Sigmoid colon (tissue), 7 donors: ENCODE data around the gene CSTPP1. TPM values are rescaled to one million over a fixed set of nuclear protein-coding genes. Genes with fewer than 3 reads are reported as not detected.
"Not testable (repeated sequence)": the region's sequence is repeated elsewhere in the genome, so short reads cannot be mapped to it uniquely, and the experiment has no call there.

ENCODE experiments used
- DNase-seq: peaks from one replicate; pipeline ENCODE4 v3.0.0-alpha.2; 2019
- H3K27ac ChIP-seq, 4 donors: fragments of 200-600 bp; sonication (generic); one replicate each; pipeline ENCODE4 v1.5.1; 2016 to 2019; ENCODE audit warnings: mild to moderate bottlenecking in 1 of 4
- H3K27me3 ChIP-seq, 3 donors: fragments of 200-600 bp; sonication (generic); one replicate each; pipeline ENCODE4 v1.5.1; 2019; ENCODE audit warnings: mild to moderate bottlenecking in 1 of 3
- H3K36me3 ChIP-seq, 4 donors: fragments of 200-600 bp; sonication (generic); one replicate each; pipeline ENCODE4 v1.5.1; 2016 to 2019
- H3K4me1 ChIP-seq, 4 donors: fragments of 200-600 bp; sonication (generic); one replicate each; pipeline ENCODE4 v1.5.1; 2017 to 2019
- H3K4me3 ChIP-seq, 4 donors: fragments of 200-600 bp; sonication (generic); one replicate each; pipeline ENCODE4 v1.5.1; 2017 to 2019; ENCODE audit warnings: mild to moderate bottlenecking in 2 of 4, moderate library complexity in 1 of 4
- H3K9me3 ChIP-seq, 4 donors: fragments of 200-600 bp in 3 of 4; sonication (generic) in 3 of 4; one replicate each; pipeline versions ENCODE4 v1.5.1 to v1.6.1; 2013 to 2019
- CTCF ChIP-seq, 4 experiments: fragments of 450-650 bp in 3 of 4; fragments of 200-600 bp in 1 of 4; IDR thresholded peaks; one replicate each; pipeline ENCODE4 v1.5.1; 2016 to 2019; ENCODE audit warnings: antibody characterized with exemption in 4 of 4, mild to moderate bottlenecking in 3 of 4, moderate library complexity in 2 of 4
- EP300 ChIP-seq, 4 donors: sonication (generic); formaldehyde crosslinking; IDR thresholded peaks; one replicate each; pipeline ENCODE4 v1.6.1; 2017; ENCODE audit warnings: antibody characterized with exemption in 4 of 4
- POLR2A ChIP-seq, 2 donors: fragments of 450-650 bp; IDR thresholded peaks; one replicate each; pipeline ENCODE4 v1.6.1; 2016; ENCODE audit warnings: antibody characterized with exemption in 2 of 2, mild to moderate bottlenecking in 2 of 2, moderate library complexity in 2 of 2
- POLR2AphosphoS5 ChIP-seq, 4 donors: sonication (generic); formaldehyde crosslinking; IDR thresholded peaks; one replicate each; pipeline ENCODE4 v1.6.1; 2017; ENCODE audit warnings: antibody characterized with exemption in 4 of 4
- WGBS, 2 donors: extraction: QIAGEN DNeasy Blood & Tissue Kit; methylation state at CpG; one replicate each; pipeline ENCODE4 v1.1.7; 2013; 5-methylcytosine and 5-hydroxymethylcytosine counted together
- intact Hi-C: fragments of 100-400 bp; cut with DNase I; formaldehyde crosslinking; loops from one replicate; pipeline ENCODE4 v1.15.1; 2023
- polyA plus RNA-seq, 3 donors: library from polyadenylated mRNA; stranded (reverse); fragments of 200-250 nt; gene quantifications; one replicate each; pipeline ENCODE4 v1.2.3, GENCODE V29; 2013
- total RNA-seq, 4 donors: library from RNA; depleted of rRNA; stranded (reverse); fragments of >200 nt; gene quantifications; one replicate each; pipeline ENCODE4 v1.1.0, GENCODE V29; 2016
- donor health status: healthy with polysubstance abuse.
- donor health status: Bipolar disorder and iron deficiency.
- donor health status: healthy.

Gene CSTPP1
- total and polyA plus RNA-seq, 7 donors = 12.9 to 29.4 (median 22.8) TPM

- Histone ChIP-seq H3K36me3 (peaks cover 0 to 11% (median 0%) of the 10 kb centered on the region in 4 donors), H3K4me1 (no peaks in the 10 kb centered on the region), H3K9me3 (no peaks in the 10 kb centered on the region), H3K27me3 (no peaks in the 10 kb centered on the region), H3K4me3 (no peak overlapping the region), H3K27ac (no peak overlapping the region)
- intact Hi-C loops = no loop called here
- WGBS, 2 donors = 96 to 99% methylated on average over 2 of the region's 2 CpGs
- TF ChIP-seq POLR2A (IDR thresholded peaks at IDR 0.05) (no peak), POLR2AphosphoS5 (IDR thresholded peaks at IDR 0.05) (no peak), EP300 (IDR thresholded peaks at IDR 0.05) (no peak), CTCF (IDR thresholded peaks at IDR 0.05) (no peak)
- no peak for DNase-seq
Measured at GRCh38 chr11:46991391-46991790, 54.8 kb downstream of the CSTPP1 start.

GRCh38 chr11:46992386-46992785 lies 55.8 kb downstream of the CSTPP1 start:
- intact Hi-C loops, DNase-seq, H3K27me3 ChIP-seq, H3K4me1 ChIP-seq, H3K9me3 ChIP-seq, H3K4me3 ChIP-seq, H3K27ac ChIP-seq: not testable (repeated sequence)
- H3K36me3 ChIP-seq = peaks cover 0 to 11% (median 0%) of the 10 kb centered on the region in 4 donors
- WGBS, 2 donors = 85 to 91% methylated on average over 2 of the region's 2 CpGs

- H3K27me3 ChIP-seq, H3K9me3 ChIP-seq, H3K4me3 ChIP-seq, intact Hi-C loops, H3K27ac ChIP-seq, DNase-seq: not testable (repeated sequence)
- WGBS, 2 donors = 97 to 98% methylated on average over 14 of the region's 14 CpGs
- peaks cover 0 to 11% (median 0%) of the 10 kb centered on the region in 4 donors for H3K36me3 ChIP-seq
- peaks cover 0 to 12% (median 11%) of the 10 kb centered on the region in 4 donors for H3K4me1 ChIP-seq
Measured at GRCh38 chr11:46997796-46998195, 61.2 kb downstream of the CSTPP1 start.

- H3K9me3 ChIP-seq = no peaks in the 10 kb centered on the region
- no peak for DNase-seq
- no peak overlapping the region for H3K27ac ChIP-seq
- intact Hi-C loops = no loop called here
- no peak overlapping the region for H3K4me3 ChIP-seq
- TF ChIP-seq CTCF (IDR thresholded peaks at IDR 0.05) = no peak
- TF ChIP-seq EP300 (IDR thresholded peaks at IDR 0.05) = no peak
- no peak for TF ChIP-seq POLR2AphosphoS5 (IDR thresholded peaks at IDR 0.05)
- no peak for TF ChIP-seq POLR2A (IDR thresholded peaks at IDR 0.05)
- peaks cover 0 to 26% (median 25%) of the 10 kb centered on the region in 4 donors for H3K4me1 ChIP-seq
- H3K27me3 ChIP-seq = no peaks in the 10 kb centered on the region
- peaks cover 0 to 11% (median 0%) of the 10 kb centered on the region in 4 donors for H3K36me3 ChIP-seq
Measured at GRCh38 chr11:46999217-46999616, 62.7 kb downstream of the CSTPP1 start.

- Histone ChIP-seq H3K36me3 (peaks cover 0 to 11% (median 0%) of the 10 kb centered on the region in 4 donors), H3K27ac (no peak overlapping the region), H3K4me3 (no peak overlapping the region), H3K27me3 (no peaks in the 10 kb centered on the region), H3K4me1 (peaks cover 0 to 34% (median 32%) of the 10 kb centered on the region in 4 donors), H3K9me3 (no peaks in the 10 kb centered on the region)
- TF ChIP-seq POLR2AphosphoS5 (IDR thresholded peaks at IDR 0.05) (no peak), CTCF (IDR thresholded peaks at IDR 0.05) (no peak)
- WGBS, 2 donors = 83 to 88% methylated on average over 2 of the region's 2 CpGs
- intact Hi-C loops = loop anchor here (5.0 kb wide), 2 partner anchors 53 to 83 kb away; partner anchors contain the start of gene LRP4
- no peak for DNase-seq
Measured at GRCh38 chr11:47000033-47000432, 63.5 kb downstream of the CSTPP1 start.

- no peak overlapping the region for H3K4me3 ChIP-seq
- DNase-seq = no peak
- 58 to 81% methylated on average over 3 of the region's 3 CpGs for WGBS, 2 donors
- no peaks in the 10 kb centered on the region for H3K9me3 ChIP-seq
- no peaks in the 10 kb centered on the region for H3K27me3 ChIP-seq
- H3K27ac ChIP-seq = peak overlapping the region in 2 of 4 donors; percentile 81 to 84
- peaks cover 0 to 48% (median 38%) of the 10 kb centered on the region in 4 donors for H3K4me1 ChIP-seq
- peaks cover 0 to 11% (median 0%) of the 10 kb centered on the region in 4 donors for H3K36me3 ChIP-seq
- no peak for TF ChIP-seq POLR2AphosphoS5 (IDR thresholded peaks at IDR 0.05)
- TF ChIP-seq CTCF (IDR thresholded peaks at IDR 0.05) = no peak
- no peak for TF ChIP-seq POLR2A (IDR thresholded peaks at IDR 0.05)
- no peak for TF ChIP-seq EP300 (IDR thresholded peaks at IDR 0.05)
- intact Hi-C loops = loop anchor here (5.0 kb wide), 2 partner anchors 54 to 84 kb away; partner anchors contain the start of gene LRP4
Measured at GRCh38 chr11:47001781-47002181, 65.2 kb downstream of the CSTPP1 start.
